Measurements from ENCODE around the gene CIC. TPM values are rescaled to one million over a fixed set of nuclear protein-coding genes. Genes with fewer than 3 reads are reported as not detected.

CIC gene
- total and polyA plus RNA-seq, 2 donors from 2014 or later, result 18.8 to 90.9 TPM

DNA sequence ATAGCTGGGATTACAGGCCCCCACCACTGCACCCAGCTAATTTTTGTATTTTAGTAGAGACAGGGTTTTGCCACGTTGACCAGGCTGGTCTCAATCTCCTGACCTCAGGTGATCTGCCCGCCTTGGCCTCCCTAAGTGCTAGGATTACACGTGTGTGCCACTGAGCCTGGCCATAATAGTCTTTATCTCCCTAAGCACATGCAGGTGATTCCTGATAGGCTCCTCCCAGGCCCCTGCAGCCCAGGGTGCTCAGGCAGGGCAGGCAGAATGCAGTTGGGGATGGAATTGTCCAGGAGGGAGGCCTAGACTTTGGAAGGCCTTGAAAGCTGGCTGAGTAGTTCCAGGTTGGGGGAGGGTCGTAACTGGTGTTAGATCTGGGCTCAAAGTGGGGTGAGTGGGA, 40.4 kb upstream of the CIC start:
- no peak overlapping the region for H3K27ac ChIP-seq (ENCODE audit: low read depth in 2 of 2, low read length in 2 of 2)
- DNase-seq (no peak), FAIRE-seq (no peak)
- H3K9me3 ChIP-seq (ENCODE audit: control insufficient read depth in 2 of 3, insufficient read depth in 1 of 3, low read length in 3 of 3), result no peaks in the 10 kb centered on the region
- H3K4me3 ChIP-seq (ENCODE audit: low read length in 3 of 3), result no peak overlapping the region
- intact Hi-C loops (cut with DNase I), result no loop called here
- H3K27me3 ChIP-seq (ENCODE audit: control insufficient read depth, insufficient read depth, low read length), result no peaks in the 10 kb centered on the region
- H3K4me1 ChIP-seq (ENCODE audit: control insufficient read depth in 2 of 3, insufficient read depth in 2 of 3, low read depth in 1 of 3, low read length in 3 of 3), result peaks cover 0 to 5% (median 0%) of the 10 kb centered on the region in 3 donors
- no peak overlapping the region for H3K9ac ChIP-seq (ENCODE audit: low read length in 3 of 3)
- TF ChIP-seq CTCF (IDR thresholded peaks at IDR 0.05; ENCODE audit: borderline replicate concordance, extremely low read depth, insufficient read depth), result no peak
- peaks cover 0 to 51% (median 36%) of the 10 kb centered on the region in 3 donors for H3K36me3 ChIP-seq (ENCODE audit: control insufficient read depth in 2 of 3, insufficient read depth in 3 of 3, low read length in 3 of 3)

DNA sequence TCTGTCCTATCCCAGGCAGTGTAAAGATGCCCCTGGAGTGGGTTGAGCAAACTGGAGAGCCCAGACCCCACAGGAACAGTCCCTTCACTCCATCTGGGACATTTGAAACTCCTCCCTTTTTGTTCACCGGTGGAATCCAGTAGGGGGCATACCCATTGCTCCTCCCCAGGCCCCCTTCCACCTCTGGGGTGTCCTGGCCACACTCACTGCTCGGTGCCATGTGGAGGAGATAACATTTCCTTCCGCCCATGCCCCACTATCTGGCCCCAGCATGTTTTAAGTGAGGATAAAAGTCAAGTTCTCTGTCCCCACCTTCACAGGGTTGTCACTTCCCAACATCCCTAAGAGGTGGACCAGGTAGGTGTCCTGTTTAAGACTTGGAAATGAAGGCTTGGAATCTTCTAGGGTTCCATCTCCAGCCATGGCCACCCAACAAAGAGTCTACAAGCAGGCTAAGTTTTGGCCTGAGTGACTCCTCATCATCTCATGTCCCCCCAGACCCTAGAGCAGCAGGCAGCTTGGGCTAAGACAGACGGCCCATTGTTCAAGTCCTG, 39.7 kb upstream of the CIC start:
- no peak for TF ChIP-seq CTCF (IDR thresholded peaks at IDR 0.05; ENCODE audit: borderline replicate concordance, extremely low read depth, insufficient read depth)
- no peaks in the 10 kb centered on the region for H3K9me3 ChIP-seq (ENCODE audit: control insufficient read depth in 2 of 3, insufficient read depth in 1 of 3, low read length in 3 of 3)
- FAIRE-seq (no peak), DNase-seq (no peak)
- H3K27ac ChIP-seq (ENCODE audit: low read depth in 2 of 2, low read length in 2 of 2), result no peak overlapping the region
- intact Hi-C loops (cut with DNase I), result no loop called here
- H3K9ac ChIP-seq (ENCODE audit: low read length in 3 of 3), result no peak overlapping the region
- H3K27me3 ChIP-seq (ENCODE audit: control insufficient read depth, insufficient read depth, low read length), result no peaks in the 10 kb centered on the region
- no peak overlapping the region for H3K4me3 ChIP-seq (ENCODE audit: low read length in 3 of 3)
- peaks cover 0 to 50% (median 37%) of the 10 kb centered on the region in 3 donors for H3K36me3 ChIP-seq (ENCODE audit: control insufficient read depth in 2 of 3, insufficient read depth in 3 of 3, low read length in 3 of 3)
- H3K4me1 ChIP-seq (ENCODE audit: control insufficient read depth in 2 of 3, insufficient read depth in 2 of 3, low read depth in 1 of 3, low read length in 3 of 3), result peaks cover 0 to 5% (median 0%) of the 10 kb centered on the region in 3 donors

DNA sequence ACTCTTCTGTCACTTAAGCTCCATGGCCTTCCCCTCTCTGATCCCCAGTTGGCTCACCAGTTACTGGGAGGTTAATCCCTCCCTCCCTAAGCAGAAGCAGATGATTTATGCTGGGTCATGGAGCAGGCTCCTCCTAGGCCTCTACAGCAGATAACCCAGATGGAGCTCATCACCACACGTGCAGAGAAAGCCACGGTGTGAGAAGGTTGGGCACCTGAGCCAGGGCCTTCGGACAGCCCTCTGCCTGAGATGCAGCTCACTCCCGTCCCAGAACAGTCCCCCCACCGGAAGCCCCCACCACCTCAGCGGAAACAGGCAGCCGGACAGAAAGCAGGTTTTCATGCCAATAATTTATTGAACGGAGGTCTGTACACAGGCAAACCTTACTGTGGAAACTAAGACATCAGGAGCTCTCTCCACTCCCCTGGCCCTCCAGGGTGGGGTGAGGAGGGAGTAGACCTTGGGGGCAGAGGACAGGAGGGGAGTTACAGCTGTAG, 39.1 kb upstream of the CIC start:
- intact Hi-C loops (cut with DNase I), result no loop called here
- DNase-seq, result peak in 2 of 5 donors; percentile 50 to 63
- Histone ChIP-seq H3K36me3 (ENCODE audit: control insufficient read depth in 2 of 3, insufficient read depth in 3 of 3, low read length in 3 of 3) (peaks cover 0 to 46% (median 36%) of the 10 kb centered on the region in 3 donors), H3K27me3 (ENCODE audit: control insufficient read depth, insufficient read depth, low read length) (no peaks in the 10 kb centered on the region), H3K4me1 (ENCODE audit: control insufficient read depth in 2 of 3, insufficient read depth in 2 of 3, low read depth in 1 of 3, low read length in 3 of 3) (peaks cover 0 to 5% (median 0%) of the 10 kb centered on the region in 3 donors), H3K9ac (ENCODE audit: low read length in 3 of 3) (no peak overlapping the region), H3K9me3 (ENCODE audit: control insufficient read depth in 2 of 3, insufficient read depth in 1 of 3, low read length in 3 of 3) (no peaks in the 10 kb centered on the region), H3K27ac (ENCODE audit: low read depth in 2 of 2, low read length in 2 of 2) (no peak overlapping the region), H3K4me3 (ENCODE audit: low read length in 3 of 3) (no peak overlapping the region)
- TF ChIP-seq CTCF (IDR thresholded peaks at IDR 0.05; ENCODE audit: borderline replicate concordance, extremely low read depth, insufficient read depth), result no peak
- FAIRE-seq, result no peak

Measured in kidney (tissue), 14 donors.